DND-41 (cell line): Measurements from ENCODE around the gene ZNF474.

Source experiments
- CTCF ChIP-seq: IDR thresholded peaks from 2 replicates; pipeline ENCODE4 v1.5.1; 2012; ENCODE audit warnings: borderline replicate concordance, low read length, moderate library complexity, mild to moderate bottlenecking; ENCODE audit not compliant: poor library complexity, severe bottlenecking; ENCODE audit errors: extremely low read depth
- EZH2 ChIP-seq: IDR thresholded peaks from 3 replicates; pipeline ENCODE4 v1.6.1; 2012; ENCODE audit warnings: borderline replicate concordance, low read depth, mild to moderate bottlenecking, moderate library complexity, low read length, inconsistent platforms; ENCODE audit not compliant: severe bottlenecking

- TF ChIP-seq CTCF (no peak), EZH2 (no peak)
Observed at GRCh38 chr5:122107016-122107415, 22.3 kb upstream of the ZNF474 start.
